Effector CD8-positive, alpha-beta T cell (primary cell): Measurements from ENCODE around the gene CARD10.
A peak's percentile ranks its signal among the peaks of the same experiment; 100 is the strongest.
"Not testable (repeated sequence)": the region's sequence is repeated elsewhere in the genome, so short reads cannot be mapped to it uniquely, and the experiment has no call there.

Experiments
- DNase-seq: peaks from one replicate; lab custom pipeline; 2025; lab: John Stamatoyannopoulos, UW

Gene CARD10

DNA sequence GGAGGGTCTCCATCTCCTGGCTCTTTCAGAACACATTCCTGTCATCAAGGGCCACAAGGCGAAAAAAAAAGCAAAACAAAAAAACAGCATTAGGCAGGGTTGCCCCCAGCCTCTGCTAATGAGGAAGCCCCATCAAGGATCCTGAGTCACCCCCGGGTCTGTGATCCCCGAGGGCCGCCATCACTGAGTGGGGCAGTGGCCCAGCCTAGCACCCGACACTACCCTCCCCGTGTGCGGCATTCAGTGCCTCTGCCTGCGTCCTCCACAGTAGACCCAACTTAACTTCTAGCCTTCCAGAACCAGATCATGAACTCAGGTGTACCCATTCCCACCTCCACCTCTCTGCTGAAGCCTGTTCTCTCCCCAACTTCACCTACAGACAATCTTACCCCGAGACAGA, 34.5 kb upstream of the CARD10 start:
- no peak for DNase-seq

DNA sequence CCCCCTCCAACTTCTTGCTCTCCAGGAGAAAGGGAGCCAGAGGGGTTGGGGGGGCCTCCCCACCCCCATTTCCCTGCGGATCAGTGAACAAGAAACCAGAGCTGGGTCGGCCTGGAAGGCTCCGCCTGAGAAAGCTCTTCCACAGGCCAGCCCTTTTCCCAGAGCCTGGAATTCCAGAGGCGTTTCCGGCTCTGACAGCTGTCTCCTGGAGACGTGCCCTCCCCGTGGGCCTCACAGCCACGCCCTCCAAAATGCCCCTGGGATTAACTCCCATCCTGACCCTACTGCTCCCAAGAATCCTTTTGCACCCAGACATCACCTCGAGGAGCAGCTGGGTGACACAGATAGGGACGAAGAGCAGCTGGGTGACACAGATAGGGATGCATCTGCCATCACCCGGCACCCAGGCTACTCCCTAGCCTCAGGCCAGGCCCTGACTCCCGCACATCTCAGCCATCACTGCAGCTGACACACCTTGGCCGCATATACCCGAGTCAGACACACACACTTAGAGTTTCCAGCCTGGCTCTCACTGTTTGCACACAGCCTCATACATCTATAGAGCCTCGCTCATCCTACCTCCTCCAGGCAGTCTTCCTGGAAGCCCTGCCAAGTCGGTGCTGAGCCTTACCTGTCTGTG, 33.4 kb upstream of the CARD10 start:
- no peak for DNase-seq

DNA sequence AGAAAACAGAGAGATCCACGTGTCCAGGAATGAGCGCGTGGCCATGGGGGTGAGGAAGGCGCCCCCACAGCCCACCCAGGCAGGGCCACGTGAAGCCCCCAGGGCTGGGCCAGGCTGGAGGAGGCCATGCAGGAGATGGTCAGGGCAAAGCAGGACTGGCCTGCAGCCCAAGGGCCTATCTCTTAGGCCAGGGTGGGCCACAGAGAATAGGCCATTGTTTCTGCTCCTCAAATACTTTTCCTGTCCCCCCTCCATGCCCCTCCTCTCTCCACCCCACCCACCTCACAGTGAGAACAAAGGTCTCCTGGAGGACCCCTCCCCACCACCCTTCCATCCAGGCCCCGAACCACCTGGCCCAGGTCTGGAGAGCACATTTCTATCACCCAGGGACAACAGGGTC, 32.8 kb upstream of the CARD10 start:
- no peak for DNase-seq

DNA sequence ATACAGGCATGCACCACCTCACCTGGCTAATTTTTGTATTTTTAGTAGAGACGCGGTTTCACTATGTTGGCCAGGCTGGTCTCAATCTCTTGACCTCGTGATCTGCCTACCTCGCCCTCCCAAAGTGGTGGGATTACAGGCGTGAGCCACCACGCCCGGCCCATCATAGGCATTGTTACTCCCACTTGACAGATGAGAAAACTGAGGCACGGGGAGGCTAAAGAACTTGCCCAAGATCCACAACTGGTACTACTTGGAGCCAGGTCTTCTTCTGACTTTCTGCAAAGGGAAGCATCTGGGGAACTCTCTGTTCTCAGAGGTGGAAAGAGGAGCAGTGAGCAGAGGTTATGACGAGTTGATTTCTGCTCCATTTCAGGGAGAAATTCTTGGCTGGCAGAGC, 31.7 kb upstream of the CARD10 start:
- not testable (repeated sequence) for DNase-seq

DNA sequence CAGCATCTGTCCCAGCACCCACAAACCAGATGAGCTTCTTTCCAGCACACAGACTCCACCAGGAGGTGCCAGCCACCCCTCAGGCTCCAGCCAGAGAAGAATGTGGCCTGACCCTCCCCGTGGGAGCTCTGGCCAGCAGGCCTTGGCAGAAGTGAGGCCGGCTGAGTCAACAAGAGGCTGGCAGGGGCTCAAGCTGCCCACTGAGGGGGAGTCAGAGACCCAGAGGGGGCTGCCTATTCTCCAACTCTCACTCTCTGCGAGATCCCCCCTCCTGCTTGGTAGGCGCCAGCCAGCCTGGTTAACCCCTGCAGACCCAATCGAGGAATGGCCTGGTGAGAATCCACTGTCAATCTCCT, 30.5 kb upstream of the CARD10 start:
- DNase-seq: no peak

DNA sequence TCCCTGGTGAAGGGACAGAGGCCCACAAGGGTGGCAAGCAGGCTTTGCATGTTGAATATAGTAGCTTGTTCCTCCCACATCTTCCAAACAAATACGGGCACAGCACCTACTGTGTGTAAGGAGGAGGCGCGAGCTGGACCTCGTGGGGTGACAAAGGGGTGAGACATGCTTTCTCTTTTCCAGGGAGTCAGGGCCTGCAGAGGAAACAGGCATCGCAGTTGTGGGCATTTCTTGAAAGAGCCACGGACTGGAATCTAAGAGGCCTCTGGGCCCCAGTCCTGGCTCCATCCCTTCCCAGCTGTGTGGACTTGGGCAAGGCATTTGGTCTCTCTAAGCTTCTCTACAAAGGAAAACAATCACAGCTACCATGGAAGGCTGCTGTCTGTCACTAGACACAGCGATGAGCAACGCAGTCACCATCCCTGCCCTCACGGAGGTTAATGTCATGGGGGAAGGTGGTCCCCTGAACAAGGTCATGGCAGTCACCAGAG, 28.1 kb upstream of the CARD10 start:
- no peak for DNase-seq

DNA sequence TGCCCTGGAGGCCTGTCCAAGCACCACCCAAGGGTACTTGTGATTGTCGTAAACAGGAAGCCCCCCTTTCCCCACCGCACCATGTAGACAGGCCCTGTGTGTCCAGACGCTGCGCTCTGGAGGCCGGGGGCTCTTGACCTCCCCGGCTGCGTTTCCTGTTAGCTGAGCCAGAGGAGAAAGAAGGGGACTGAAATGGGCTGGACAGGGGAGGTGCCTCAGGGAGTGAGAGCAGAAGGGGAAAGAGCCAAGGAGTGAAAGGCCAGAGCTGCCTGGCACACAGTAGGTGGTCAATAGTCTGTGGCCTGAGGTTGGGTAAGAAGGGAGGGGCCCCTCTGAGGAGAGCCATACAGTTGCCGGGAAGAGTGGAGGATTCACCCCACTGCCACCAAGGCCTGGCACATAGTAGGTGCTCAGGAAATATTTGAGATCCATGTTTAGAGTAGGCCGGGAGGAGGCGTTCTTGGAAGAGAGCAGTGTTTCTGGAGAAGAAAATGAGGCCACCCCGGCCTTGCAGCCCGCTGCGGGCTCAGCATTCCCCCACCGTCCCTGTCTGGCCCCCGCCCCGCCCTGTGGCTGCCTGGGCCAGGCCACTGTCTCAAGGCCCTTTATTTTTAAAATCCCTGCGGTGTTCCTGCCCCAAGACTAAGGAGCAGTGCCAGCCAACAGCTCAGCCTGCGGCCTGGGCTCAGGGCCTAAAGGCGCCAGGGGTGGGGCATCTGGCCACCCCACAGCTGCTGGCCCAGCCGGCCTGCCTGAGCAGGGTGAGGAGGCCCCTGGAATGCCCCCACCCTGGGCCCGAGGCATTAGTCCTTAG, 27.4 kb upstream of the CARD10 start:
- DNase-seq: no peak

DNA sequence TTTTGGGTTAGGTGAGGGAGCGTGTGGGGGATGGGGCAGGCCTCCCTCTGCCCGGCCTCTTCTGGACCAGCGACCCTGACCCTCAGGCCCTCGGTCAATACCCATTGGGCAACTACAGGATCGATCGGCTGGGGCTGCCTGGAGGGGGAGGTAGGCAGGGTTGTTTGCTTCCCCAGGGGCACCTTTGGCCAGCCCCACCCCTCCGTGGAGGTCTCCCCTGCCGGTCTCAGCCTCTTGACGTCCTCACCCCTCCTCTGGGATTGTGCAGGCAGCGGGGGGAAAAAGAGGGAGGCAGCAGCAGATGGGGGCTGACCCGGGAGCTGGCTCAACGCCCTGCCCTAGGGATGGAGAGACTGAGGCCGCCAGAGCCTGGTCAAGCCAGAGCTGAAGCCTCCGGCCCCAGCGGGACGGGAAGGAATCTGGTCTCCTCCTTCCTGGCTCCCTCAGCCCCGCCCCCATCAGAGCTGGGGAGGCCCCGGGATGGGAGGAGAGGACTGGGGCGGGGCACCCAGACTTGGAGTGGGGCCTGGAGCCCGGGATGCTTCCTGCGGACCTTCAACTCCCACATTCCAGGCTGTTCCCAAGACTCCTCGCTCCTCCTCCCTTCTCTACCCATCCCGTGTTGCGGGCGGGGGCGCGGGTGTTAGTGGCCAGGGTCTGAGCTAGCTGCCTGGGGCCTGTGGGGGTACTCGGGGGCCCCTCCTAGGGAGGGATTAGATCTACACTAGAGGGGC, 26.7 kb upstream of the CARD10 start:
- DNase-seq: no peak

DNA sequence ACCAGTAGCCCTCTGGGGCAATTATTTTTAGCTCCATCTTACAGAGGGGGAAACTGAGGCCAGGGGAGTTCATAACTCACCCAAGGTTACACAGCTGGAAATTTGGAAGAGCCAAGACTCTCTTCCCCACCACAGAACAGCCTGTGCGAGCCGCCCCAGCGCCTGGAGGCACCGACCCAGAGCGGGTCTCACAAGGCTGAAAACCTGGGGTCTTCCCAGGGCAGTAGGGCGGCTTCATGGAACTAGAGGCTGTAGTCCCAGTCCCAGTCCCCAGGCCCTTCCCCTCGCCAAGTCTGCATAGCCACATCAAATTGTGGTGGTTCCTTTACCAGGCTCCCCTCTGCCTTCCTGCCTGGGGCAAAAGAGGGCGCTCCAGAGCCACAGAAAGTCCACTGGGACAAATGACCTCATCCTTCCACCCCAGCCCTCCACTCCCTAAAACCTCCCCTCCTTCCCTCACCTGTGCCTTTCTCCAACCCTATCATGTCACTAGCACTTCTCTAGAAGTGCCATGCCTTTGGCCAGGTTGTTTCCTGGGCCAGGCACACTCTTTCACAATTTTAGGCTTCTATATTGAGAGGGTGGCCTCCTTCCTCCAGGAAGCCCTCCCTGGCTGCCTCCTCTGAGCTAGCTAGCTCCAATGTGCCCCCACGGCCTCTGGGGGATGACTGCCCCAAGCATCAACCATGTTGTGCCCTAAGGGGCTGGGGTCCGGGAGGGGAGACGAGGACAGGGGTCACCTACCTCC, 25.9 kb upstream of the CARD10 start:
- peak; percentile 20 for DNase-seq

DNA sequence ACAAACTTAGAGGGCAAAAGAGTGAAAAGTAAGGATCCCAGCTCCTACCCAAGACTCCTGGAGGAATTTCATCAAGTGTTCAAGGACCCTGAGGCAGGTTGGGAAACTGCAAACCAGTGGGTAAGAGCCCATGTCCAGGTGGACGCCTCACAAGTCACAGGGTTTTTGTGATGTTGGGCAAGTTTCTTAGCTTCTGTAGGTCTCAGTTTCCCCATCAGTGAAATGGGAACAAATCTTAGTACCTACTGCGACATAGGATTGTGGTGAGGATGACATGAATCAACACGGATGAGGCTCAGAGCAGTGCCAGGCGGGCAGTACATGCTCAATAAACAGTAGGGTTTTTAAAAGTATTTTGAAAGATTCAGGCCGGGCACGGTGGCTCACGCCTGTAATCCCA, 23.7 kb upstream of the CARD10 start:
- no peak for DNase-seq

DNA sequence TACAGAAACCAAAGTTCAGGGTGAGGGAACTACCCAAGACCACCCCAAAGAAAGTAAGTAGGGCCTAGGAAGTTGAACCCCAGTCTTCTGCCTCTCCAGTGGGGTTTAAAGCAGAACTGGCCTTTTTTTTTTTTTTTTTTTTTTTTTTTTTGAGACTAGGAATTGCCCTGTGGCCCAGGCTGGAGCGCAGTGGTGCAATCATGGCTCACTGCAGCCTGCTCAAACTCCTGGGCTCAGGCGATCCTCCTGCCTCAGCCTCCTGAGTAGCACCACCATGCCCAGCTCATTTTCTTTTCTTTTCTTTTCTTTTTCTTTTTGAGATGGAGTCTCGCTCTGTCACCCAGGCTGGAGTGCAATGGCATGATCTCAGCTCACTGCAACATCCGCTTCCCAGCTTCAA, 23.2 kb upstream of the CARD10 start:
- not testable (repeated sequence) for DNase-seq

DNA sequence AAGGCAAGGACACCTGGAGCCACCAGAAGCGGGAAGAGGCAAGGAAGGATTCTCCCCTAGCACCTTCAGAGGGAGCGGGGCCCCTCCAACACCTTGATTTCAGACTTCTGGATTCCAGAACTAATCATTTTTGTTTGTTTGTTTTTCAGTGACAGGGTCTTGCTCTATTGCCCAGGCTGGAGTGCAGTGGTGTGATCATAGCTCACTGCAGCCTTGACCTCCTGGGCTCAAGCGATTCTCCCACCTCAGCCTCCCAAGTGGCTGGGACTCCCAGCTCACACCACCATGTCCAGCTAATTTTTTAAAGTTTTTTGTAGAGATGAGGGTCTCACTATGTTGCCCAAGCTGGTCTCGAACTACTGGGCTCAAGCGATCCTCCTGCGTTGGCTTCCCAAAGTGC, 20.6 kb upstream of the CARD10 start:
- DNase-seq: not testable (repeated sequence)

DNA sequence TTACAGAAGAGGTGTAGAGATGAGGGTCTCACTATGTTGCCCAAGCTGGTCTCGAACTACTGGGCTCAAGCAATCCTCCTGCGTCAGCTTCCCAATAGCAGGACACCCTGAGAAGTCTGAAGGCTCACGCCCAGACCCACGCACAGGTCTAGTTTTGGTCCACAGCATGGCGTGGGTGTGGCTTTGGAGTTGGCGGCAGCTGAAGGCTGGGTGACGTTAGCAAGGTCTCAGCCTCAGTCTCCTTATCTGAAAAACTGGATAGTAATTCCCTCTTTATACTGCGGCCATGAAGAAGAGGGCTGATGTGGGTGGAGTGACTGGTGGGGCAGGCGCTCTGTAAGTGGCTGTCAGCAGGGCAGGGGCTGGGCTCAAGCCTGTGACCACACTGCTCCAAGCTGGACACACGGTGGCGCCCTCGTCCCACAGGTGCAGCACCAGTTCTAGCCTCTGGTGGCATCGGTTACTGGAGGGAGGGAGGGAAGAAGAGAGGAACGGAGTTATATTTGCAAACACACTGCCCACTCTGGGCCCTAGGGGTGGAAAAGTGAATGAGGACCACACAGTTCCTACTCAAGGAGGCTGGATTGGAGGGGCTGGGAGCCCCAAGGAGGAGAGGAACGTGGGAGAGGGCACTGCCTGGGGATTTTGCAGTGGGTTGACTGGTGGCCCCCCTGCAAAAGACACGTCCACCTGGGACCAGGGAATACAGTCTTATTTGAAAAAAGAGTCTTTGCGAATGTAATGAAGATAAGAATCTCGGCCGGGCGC, 19.6 kb upstream of the CARD10 start:
- DNase-seq: peak; percentile 77

DNA sequence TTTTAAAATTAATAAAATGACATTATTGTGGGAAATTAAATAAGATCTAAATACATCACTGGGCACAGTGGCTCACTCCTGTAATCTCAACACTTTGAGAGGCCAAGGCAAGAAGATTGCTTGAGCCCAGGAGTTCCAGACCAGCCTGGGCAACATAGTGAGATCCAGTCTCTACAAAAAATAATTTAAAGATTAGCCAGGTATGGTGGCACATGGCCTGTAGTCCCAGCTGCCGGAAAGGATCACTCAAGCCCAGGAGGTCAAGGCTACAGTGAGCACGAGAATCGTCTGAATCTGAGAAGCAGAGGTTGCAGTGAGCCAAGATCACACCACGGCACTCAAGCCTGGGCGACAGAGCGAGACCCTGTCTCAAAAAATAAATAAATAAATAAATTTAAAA, 15.9 kb upstream of the CARD10 start:
- DNase-seq: no peak

DNA sequence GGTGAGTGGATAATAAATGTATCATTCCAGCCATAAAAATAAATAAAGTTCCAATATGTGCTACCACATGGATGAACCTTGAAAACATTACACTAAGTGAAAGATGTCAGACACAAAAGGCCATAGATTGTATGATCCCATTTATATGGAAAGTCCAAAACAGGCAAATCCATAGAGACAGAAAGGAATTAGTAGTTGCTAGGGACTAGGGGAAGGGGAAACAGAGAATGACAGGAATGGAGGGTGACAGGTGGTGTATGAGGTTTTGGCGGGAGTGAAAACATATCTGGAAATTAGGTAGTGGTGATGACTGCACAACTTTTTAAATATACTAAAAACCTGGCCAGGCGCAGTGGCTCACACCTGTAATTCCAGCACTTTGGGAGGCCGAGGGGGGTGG, 15.2 kb upstream of the CARD10 start:
- no peak for DNase-seq

DNA sequence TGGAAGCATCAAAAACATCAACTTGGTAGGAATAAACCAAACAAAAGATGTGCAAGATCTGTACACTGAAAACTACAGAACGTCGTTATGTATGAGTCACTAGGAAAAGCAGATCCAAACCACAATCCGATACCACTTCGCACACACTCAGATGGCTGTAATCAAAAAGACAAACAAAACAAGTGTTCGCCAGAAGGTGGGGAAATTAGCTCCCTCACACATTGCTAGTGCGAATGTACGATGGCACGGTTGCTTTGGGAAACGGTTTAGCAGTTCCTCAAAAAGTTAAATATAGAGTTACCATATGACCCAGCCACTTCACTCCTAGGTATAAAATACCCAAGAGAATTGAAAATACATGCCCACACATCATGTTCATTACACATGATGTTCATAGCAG, 14.8 kb upstream of the CARD10 start:
- DNase-seq: no peak

DNA sequence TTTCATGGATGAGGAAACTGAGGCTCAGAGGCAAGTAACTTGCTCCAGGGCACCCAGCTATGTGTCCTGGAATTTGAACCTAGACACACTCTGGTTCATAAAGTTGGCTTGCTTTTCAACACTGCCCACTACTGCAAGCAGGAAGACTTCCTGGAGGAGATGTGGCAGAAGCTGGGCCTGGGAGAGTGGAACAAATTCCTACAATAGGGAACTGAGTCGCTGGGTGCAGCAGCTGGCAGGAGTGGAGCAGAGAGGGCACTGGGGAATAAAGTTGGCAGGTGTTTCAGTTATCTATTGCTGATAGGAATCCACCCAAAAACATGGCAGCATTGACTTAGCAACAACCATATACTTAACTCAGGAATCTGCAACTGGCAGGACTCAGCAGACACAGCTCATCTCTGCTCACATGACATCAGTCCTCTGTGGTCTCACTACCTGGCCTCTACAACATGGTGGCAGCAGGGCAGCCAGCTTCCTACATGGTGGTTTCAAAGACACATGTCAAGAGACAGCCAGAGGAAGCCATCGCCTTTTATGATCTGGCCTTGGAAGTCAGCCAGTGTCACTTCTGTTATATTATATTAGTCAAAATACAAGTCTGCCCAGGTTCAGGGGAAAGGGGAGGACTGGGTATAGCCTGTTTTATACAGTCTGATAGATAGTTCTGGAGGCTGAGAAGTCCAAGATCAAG, 10.6 kb upstream of the CARD10 start:
- no peak for DNase-seq

DNA sequence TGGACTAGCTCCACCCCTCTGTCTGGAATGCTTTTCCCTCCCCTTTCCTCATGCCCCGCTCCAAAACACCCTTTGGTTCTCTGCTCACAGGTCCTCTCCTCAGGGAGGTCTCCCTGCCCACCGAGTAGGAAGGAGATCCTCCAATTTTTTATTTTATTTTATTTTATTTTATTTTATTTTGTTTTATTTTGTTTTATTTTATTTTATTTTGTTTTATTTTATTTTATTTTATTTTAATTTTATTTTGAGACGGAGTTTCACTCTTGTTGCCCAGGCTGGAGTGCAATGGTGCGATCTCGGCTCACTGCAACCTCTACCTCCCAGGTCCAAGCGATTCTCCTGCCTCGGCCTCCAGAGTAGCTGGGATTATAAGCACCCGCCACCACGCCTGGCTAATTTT, 8.7 kb upstream of the CARD10 start:
- DNase-seq: not testable (repeated sequence)

DNA sequence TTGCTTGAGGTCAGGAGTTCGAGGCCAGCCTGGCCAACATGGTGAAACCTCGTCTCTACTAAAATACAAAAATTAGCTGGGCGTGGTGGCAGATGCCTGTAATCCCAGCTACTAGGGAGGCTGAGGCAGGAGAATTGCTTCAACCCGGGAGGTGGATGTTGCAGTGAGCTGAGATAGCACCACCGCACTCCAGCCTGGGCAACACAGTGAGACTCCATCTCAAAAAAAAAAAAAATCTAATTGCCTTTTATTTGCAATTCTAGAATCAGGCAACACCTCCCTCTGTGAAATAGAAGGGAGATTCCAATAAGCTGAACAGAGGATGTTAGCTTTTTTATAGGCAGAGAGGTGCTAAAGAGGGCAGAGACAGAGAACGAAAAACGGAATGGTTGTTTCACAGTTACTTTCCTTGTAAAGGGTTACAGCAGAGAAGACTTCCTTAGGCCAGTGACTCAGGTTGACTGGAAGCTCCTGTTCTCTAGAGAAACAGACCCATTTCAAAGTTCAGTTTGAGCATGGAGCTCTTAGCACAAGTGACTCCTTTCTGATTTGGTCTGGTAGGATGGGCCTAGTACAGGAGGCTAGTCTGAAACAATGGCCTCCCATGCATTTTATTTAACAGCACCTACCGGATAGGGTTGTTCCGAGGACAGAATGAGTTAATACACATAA, 8.0 kb upstream of the CARD10 start:
- DNase-seq: not testable (repeated sequence)

DNA sequence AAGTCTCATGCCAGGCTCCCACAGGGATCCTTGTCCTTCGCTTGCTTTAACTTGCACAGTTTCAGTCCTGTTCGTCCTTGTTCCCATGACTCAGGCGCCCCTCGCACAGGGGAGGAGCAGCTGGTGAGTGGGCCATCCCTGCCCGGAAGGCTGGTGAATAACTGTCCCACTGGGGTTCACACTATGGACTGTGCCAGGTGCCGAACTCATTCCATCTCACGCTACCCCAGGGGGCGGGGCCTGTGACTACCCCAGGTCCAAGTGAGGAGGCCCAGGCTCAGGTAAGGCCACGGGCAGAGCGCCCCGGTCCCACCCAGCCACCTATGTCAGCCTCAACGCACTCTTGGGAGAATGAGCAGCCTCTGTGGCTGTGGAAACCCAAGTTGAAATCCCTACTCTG, 7.2 kb upstream of the CARD10 start:
- DNase-seq: no peak
